HCT116 (cell line): ENCODE measurements around the gene RTL10.
A peak's percentile ranks its signal among the peaks of the same experiment; 100 is the strongest.

Experiments
- CEBPB ChIP-seq: IDR thresholded peaks from 2 replicates; pipeline ENCODE4 v1.6.1; 2012; ENCODE audit warnings: low read depth
- CTCF ChIP-seq, 3 experiments: fragments of 200-600 bp in 1 of 3; sonication (generic) in 1 of 3; IDR thresholded peaks in 2 of 3; conservative IDR thresholded peaks in 1 of 3; 2 replicates each; pipeline ENCODE4 v1.5.1; 2012 to 2017; ENCODE audit warnings: low read depth in 2 of 3, low read length in 2 of 3, antibody characterized with exemption in 1 of 3, borderline replicate concordance in 1 of 3, control low read depth in 1 of 3, mild to moderate bottlenecking in 1 of 3, mixed read lengths in 1 of 3, mixed run types in 1 of 3, moderate library complexity in 1 of 3; ENCODE audit not compliant: insufficient read depth in 1 of 3
- ELF1 ChIP-seq: IDR thresholded peaks from 2 replicates; pipeline ENCODE4 v1.6.1; 2012; ENCODE audit warnings: low read depth, borderline replicate concordance
- EZH2 ChIP-seq: fragments of 200-600 bp; sonication (generic); IDR thresholded peaks from 2 replicates; pipeline ENCODE4 v1.6.1; 2017; ENCODE audit warnings: antibody characterized with exemption, mixed run types
- MAX ChIP-seq: IDR thresholded peaks from 2 replicates; pipeline ENCODE4 v1.6.1; 2012
- POLR2A ChIP-seq: IDR thresholded peaks from 2 replicates; pipeline ENCODE4 v1.7.0; 2011; ENCODE audit warnings: borderline replicate concordance; ENCODE audit not compliant: insufficient read depth, insufficient read length; ENCODE audit errors: extremely low read depth
- POLR2AphosphoS5 ChIP-seq: IDR thresholded peaks from 2 replicates; pipeline ENCODE4 v1.6.1; 2011; ENCODE audit warnings: mild to moderate bottlenecking, low read depth, low read length, moderate library complexity
- RAD21 ChIP-seq: IDR thresholded peaks from 2 replicates; pipeline ENCODE4 v1.6.1; 2012; ENCODE audit warnings: low read depth, mild to moderate bottlenecking
- REST ChIP-seq: IDR thresholded peaks from 2 replicates; pipeline ENCODE4 v1.6.1; 2012; ENCODE audit warnings: low read depth

GRCh38 chr22:19820880-19821522 lies 33.7 kb downstream of the RTL10 start:
- TF ChIP-seq CTCF (IDR thresholded peaks at IDR 0.05 in 2 of 3, conservative IDR thresholded peaks at IDR 0.05 in 1 of 3; ENCODE audit: borderline replicate concordance in 1 of 3, insufficient read depth in 1 of 3, low read depth in 2 of 3, low read length in 2 of 3) = 0 out of 6 replicates have a peak, but pooled peaks of 1 of the 3 experiments have one; percentile 13
- no peak for TF ChIP-seq POLR2A
- peak; percentile 38 for TF ChIP-seq RAD21
- no peak for TF ChIP-seq CEBPB
- TF ChIP-seq POLR2AphosphoS5 = no peak
- no peak for TF ChIP-seq REST
- TF ChIP-seq EZH2 = no peak
- TF ChIP-seq MAX = no peak
- TF ChIP-seq ELF1 = no peak
